ENCODE data around the gene FBXW8. TPM values are rescaled to one million over a fixed set of nuclear protein-coding genes. Genes with fewer than 3 reads are reported as not detected.

FBXW8 gene
- total RNA-seq, 1 experiment from 2014 or later, result 15.6 TPM

DNA sequence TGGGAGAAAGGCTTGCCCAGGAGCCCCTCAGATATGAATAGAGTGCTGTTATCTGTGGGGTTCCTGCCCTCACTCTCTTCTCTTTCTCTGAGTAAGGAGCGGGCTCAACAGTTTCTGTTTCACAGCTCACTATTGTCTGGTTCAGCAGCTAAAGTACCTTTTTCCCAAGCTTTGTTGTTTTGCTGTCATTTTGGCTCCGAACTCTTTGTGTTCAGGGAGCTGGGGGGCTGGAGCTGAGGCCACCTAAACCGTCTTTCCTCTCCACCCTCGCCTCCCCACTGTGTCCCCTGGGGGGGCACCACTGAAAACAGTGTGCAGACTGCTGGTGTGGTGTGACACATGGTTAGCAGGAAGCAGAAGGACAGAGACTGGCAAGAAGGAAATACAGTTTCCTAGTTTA, 51.4 kb downstream of the FBXW8 start:
- Mint-ChIP-seq H3K27me3 (ENCODE audit: low read depth) (no peaks in the 10 kb centered on the region), H3K4me1 (peaks cover 3% of the 10 kb centered on the region; the same call in 1 of the 2 replicates), H3K27ac (no peak overlapping the region), H3K36me3 (peaks cover 8% of the 10 kb centered on the region; the same call in 1 of the 2 replicates), H3K9me3 (no peaks in the 10 kb centered on the region), H3K4me3 (no peak overlapping the region)
- POLR2A ChIA-PET, result interaction anchor here (0.6 kb wide), 1 partner anchor 1351 kb away, joined by 4 read pairs; no protein-coding TSS in a partner anchor
- no peak for TF ChIP-seq KAT7 (CRISPR knock-in tag; IDR thresholded peaks at IDR 0.05; ENCODE audit: borderline replicate concordance)
- no peak for TF ChIP-seq ARID4B (CRISPR knock-in tag; IDR thresholded peaks at IDR 0.05; ENCODE audit: borderline replicate concordance)
- TF ChIP-seq CBFB (CRISPR knock-in tag; IDR thresholded peaks at IDR 0.05; ENCODE audit: low read depth), result no peak
- TF ChIP-seq ZNF423 (CRISPR knock-in tag; IDR thresholded peaks at IDR 0.05), result no peak
- TF ChIP-seq ZNF121 (CRISPR knock-in tag; IDR thresholded peaks at IDR 0.05), result no peak
- CTCF ChIA-PET, result interaction anchor here (1.0 kb wide), 1 partner anchor 99 kb away, joined by 4 read pairs; no protein-coding TSS in a partner anchor
- ATAC-seq (no peak), DNase-seq (ENCODE audit: low spot score) (no peak)

- Mint-ChIP-seq H3K27me3 (ENCODE audit: low read depth) (no peaks in the 10 kb centered on the region), H3K4me3 (no peak overlapping the region), H3K27ac (peak overlapping the region; percentile 20), H3K9me3 (no peaks in the 10 kb centered on the region), H3K4me1 (peaks cover 3% of the 10 kb centered on the region; the same call in 1 of the 2 replicates), H3K36me3 (peaks cover 8% of the 10 kb centered on the region; the same call in 1 of the 2 replicates)
- TF ChIP-seq KAT7 (CRISPR knock-in tag; IDR thresholded peaks at IDR 0.05; ENCODE audit: borderline replicate concordance), result no peak
- no peak for TF ChIP-seq ZNF671 (CRISPR knock-in tag; IDR thresholded peaks at IDR 0.05)
- no peak for TF ChIP-seq NFE2L1 (CRISPR knock-in tag; IDR thresholded peaks at IDR 0.05)
- TF ChIP-seq, protein P1, sequence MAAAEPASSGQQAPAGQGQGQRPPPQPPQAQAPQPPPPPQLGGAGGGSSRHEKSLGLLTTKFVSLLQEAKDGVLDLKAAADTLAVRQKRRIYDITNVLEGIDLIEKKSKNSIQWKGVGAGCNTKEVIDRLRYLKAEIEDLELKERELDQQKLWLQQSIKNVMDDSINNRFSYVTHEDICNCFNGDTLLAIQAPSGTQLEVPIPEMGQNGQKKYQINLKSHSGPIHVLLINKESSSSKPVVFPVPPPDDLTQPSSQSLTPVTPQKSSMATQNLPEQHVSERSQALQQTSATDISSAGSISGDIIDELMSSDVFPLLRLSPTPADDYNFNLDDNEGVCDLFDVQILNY (CRISPR knock-in tag; IDR thresholded peaks at IDR 0.05), result no peak
- ATAC-seq (no peak), DNase-seq (ENCODE audit: low spot score) (no peak)
- CTCF ChIA-PET, result no interaction called here
- POLR2A ChIA-PET, result no interaction called here
Measured at GRCh38 chr12:116962783-116963356, 52.1 kb downstream of the FBXW8 start.

DNA sequence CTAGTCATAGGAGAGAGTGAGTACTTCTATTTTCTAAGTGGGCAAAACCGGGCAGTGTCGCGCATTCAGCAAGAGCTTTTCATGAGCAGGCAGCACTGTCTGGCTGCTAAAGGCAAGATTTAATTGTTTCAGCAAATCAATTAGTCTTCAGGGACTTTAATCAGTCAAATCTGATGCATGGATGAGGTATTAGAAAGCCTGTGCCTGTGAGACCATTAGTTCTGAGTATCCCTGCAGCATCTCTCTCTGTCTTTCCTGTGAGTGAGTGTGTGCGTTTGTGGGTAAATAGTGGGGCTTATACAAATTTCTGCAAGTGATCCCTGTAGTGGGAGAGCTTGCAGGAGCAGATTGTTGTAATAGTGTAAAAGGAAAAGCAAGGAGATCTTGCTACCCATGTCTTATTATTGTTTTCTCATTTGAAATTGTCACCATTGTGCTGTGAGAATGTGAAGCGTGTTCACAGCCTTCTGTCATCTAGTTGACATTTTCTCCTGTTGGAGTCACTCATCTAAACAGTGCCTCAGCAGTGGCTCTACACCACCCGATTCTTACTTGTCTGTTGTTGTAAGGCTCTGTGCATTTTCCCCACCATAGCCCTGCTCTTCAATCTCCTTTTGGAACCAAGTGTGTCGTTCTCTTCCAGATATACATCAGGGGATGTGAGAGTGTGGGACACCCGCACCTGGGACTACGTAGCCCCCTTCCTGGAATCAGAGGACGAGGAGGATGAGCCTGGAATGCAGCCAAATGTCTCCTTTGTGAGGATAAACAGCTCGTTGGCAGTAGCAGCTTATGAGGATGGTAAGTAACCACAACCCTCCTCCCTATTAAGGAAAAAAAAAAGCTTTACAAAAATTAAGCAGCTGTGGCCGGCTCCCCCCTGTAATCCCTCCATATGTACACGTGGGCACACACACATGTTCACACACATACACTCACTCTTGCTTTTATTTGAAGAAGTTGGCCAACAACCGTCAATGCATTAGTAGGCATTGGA, 53.6 kb downstream of the FBXW8 start:
- ATAC-seq, result no peak
- Mint-ChIP-seq H3K36me3 (peaks cover 8% of the 10 kb centered on the region; the same call in 1 of the 2 replicates), H3K4me1 (peaks cover 3% of the 10 kb centered on the region; the same call in 1 of the 2 replicates), H3K4me3 (no peak overlapping the region), H3K9me3 (no peaks in the 10 kb centered on the region), H3K27me3 (ENCODE audit: low read depth) (no peaks in the 10 kb centered on the region), H3K27ac (no peak overlapping the region)
- ChIA-PET CTCF (no interaction called here), POLR2A (no interaction called here)
- no peak for DNase-seq (ENCODE audit: low spot score)
- TF ChIP-seq ELF4 (CRISPR knock-in tag; IDR thresholded peaks at IDR 0.05; ENCODE audit: low read depth) (no peak), TCF7 (CRISPR knock-in tag; IDR thresholded peaks at IDR 0.05; ENCODE audit: low read depth) (no peak), NR3C1 (CRISPR knock-in tag; conservative IDR thresholded peaks at IDR 0.05; ENCODE audit: low read depth) (no peak), MXD4 (CRISPR knock-in tag; IDR thresholded peaks at IDR 0.05; ENCODE audit: borderline replicate concordance) (no peak), ZNF396 (CRISPR knock-in tag; IDR thresholded peaks at IDR 0.05; ENCODE audit: borderline replicate concordance) (no peak), ZNF416 (CRISPR knock-in tag; IDR thresholded peaks at IDR 0.05) (no peak), ZNF219 (CRISPR knock-in tag; IDR thresholded peaks at IDR 0.05; ENCODE audit: borderline replicate concordance) (no peak), ZBTB21 (CRISPR knock-in tag; IDR thresholded peaks at IDR 0.05; ENCODE audit: borderline replicate concordance) (no peak), IRF2 (CRISPR knock-in tag; IDR thresholded peaks at IDR 0.05; ENCODE audit: borderline replicate concordance, low read depth) (no peak), ZNF281 (CRISPR knock-in tag; IDR thresholded peaks at IDR 0.05) (no peak), RORB (CRISPR knock-in tag; IDR thresholded peaks at IDR 0.05) (no peak), NR1H2 (CRISPR knock-in tag; IDR thresholded peaks at IDR 0.05) (no peak), IRF1 (CRISPR knock-in tag; IDR thresholded peaks at IDR 0.05) (no peak)

Data from WTC11 (cell line).